ENCODE measurements around the gene MBIP. TPM values are rescaled to one million over a fixed set of nuclear protein-coding genes. Genes with fewer than 3 reads are reported as not detected.
"Not testable (repeated sequence)": the region's sequence is repeated elsewhere in the genome, so short reads cannot be mapped to it uniquely, and the experiment has no call there.

Gene MBIP
- total and polyA plus RNA-seq, 11 donors: 4.8 to 17.1 (median 9.1) TPM

- Histone ChIP-seq H3K4me3 (no peak overlapping the region), H3K36me3 (no peaks in the 10 kb centered on the region), H3K4me1 (no peaks in the 10 kb centered on the region), H3K27ac (no peak overlapping the region), H3K27me3 (peaks cover 0 to 16% (median 0%) of the 10 kb centered on the region in 9 donors), H3K9me3 (no peaks in the 10 kb centered on the region)
- ATAC-seq: no peak
- intact Hi-C loops (cut with DNase I): no loop called here
- WGBS, 4 donors: 36 to 69% (median 51%) methylated on average over 2 of the region's 2 CpGs
- DNase-seq: no peak
- TF ChIP-seq, protein P1, sequence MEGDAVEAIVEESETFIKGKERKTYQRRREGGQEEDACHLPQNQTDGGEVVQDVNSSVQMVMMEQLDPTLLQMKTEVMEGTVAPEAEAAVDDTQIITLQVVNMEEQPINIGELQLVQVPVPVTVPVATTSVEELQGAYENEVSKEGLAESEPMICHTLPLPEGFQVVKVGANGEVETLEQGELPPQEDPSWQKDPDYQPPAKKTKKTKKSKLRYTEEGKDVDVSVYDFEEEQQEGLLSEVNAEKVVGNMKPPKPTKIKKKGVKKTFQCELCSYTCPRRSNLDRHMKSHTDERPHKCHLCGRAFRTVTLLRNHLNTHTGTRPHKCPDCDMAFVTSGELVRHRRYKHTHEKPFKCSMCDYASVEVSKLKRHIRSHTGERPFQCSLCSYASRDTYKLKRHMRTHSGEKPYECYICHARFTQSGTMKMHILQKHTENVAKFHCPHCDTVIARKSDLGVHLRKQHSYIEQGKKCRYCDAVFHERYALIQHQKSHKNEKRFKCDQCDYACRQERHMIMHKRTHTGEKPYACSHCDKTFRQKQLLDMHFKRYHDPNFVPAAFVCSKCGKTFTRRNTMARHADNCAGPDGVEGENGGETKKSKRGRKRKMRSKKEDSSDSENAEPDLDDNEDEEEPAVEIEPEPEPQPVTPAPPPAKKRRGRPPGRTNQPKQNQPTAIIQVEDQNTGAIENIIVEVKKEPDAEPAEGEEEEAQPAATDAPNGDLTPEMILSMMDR (IDR thresholded peaks at IDR 0.05): no peak
- no peak for TF ChIP-seq POLR2A (IDR thresholded peaks at IDR 0.05)
Observed at GRCh38 chr14:36346052-36346451, 25.6 kb upstream of the MBIP start.

DNA sequence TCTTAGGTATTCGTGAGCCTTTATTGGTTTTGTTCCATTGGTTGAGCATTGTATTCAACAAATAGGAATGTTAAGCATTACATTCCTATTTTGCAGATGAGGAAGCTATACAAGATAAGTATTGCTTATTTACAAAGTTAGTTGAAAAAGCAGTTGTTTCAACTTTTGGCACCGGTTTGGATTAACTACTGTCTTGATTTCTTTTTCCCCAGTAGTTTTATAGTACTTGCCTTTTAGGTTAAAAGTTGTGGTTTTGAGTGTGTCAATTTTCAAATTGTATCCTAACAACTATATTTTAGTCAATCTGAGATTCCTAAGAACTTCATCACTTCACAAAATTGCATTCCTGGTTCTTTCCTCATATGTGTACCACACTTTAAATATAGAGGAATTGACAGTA lies 23.8 kb upstream of the MBIP start:
- intact Hi-C loops (cut with DNase I): no loop called here
- 27 to 75% (median 40%) methylated on average over 2 of the region's 2 CpGs for WGBS, 4 donors

GRCh38 chr14:36341811-36342210 lies 21.4 kb upstream of the MBIP start:
- H3K4me3 ChIP-seq; DNase-seq; H3K4me1 ChIP-seq; intact Hi-C loops (cut with DNase I); H3K9me3 ChIP-seq; H3K27ac ChIP-seq; H3K36me3 ChIP-seq; ATAC-seq: not testable (repeated sequence)
- 64 to 70% (median 67%) methylated on average over 5 of the region's 5 CpGs for WGBS, 4 donors
- H3K27me3 ChIP-seq: peaks cover 0 to 13% (median 0%) of the 10 kb centered on the region in 9 donors

More for the DNA sequence above, 23.8 kb upstream of the MBIP start:
- no peak for TF ChIP-seq POLR2A (IDR thresholded peaks at IDR 0.05)
- TF ChIP-seq, protein P1 (IDR thresholded peaks at IDR 0.05): no peak
- DNase-seq (no peak), ATAC-seq (no peak)
- H3K4me3 ChIP-seq: no peak overlapping the region
- no peak overlapping the region for H3K27ac ChIP-seq
- no peaks in the 10 kb centered on the region for H3K4me1 ChIP-seq
- H3K9me3 ChIP-seq: no peaks in the 10 kb centered on the region
- no peaks in the 10 kb centered on the region for H3K36me3 ChIP-seq
- H3K27me3 ChIP-seq: peaks cover 0 to 16% (median 0%) of the 10 kb centered on the region in 9 donors

DNA sequence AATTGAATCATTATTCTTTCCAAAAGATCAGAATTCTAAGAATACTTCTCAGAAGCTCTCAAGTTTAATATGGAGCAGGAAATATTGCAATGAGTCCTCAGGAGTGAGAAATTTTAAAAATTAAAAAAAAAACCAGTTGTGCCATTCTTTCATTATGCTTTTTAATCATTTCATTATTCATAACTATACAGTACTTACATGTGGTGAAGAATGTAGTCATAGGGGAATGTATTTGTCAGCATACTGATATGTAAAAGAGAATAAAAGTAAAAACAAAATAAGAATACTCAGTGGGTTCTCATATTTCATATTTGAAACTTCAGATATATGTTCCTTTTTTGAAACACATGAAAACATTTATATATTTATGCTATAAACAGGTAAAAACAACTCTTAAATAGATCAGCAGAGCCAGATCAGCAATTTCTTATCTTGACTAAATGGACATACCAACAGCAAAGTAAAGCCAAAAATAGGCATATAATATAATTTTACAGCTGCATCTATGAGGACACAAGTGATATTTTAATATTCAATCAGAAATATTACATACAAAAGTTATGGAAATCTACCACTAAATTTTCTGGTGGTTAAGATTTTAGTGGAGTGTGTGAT lies 19.9 kb upstream of the MBIP start:
- H3K27me3 ChIP-seq: peaks cover 0 to 6% (median 0%) of the 10 kb centered on the region in 9 donors
- ATAC-seq: no peak
- H3K27ac ChIP-seq: no peak overlapping the region
- intact Hi-C loops (cut with DNase I): no loop called here
- H3K4me3 ChIP-seq: no peak overlapping the region
- H3K4me1 ChIP-seq: no peaks in the 10 kb centered on the region
- no peaks in the 10 kb centered on the region for H3K9me3 ChIP-seq
- TF ChIP-seq, protein P1 (IDR thresholded peaks at IDR 0.05): no peak
- no peak for TF ChIP-seq POLR2A (IDR thresholded peaks at IDR 0.05)
- DNase-seq: no peak
- no peaks in the 10 kb centered on the region for H3K36me3 ChIP-seq

DNA sequence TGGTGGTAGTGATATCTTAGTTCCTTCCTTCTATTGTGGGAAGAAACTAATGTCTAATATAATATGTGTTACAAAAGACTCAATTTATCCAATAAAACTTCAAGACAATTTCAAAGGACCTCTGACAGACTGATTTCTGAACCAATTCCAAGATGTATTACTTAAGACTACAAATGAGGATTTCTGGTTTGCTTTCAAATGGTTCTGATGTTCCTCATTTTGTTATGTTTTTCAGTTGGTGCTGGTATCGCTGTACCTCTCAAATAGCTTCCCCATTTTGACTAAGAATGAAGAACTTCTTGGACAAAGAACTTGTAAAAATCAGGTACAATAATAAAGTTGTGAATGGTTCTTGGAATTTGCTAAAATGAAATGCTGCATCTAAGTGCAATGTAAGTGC lies 19.4 kb upstream of the MBIP start:
- 78 to 83% (median 83%) methylated on average over 1 of the region's 1 CpG for WGBS, 4 donors
- Histone ChIP-seq H3K4me1 (no peaks in the 10 kb centered on the region), H3K27me3 (peaks cover 0 to 7% (median 0%) of the 10 kb centered on the region in 9 donors), H3K9me3 (no peaks in the 10 kb centered on the region), H3K36me3 (no peaks in the 10 kb centered on the region), H3K27ac (no peak overlapping the region), H3K4me3 (no peak overlapping the region)
- TF ChIP-seq, protein P1 (IDR thresholded peaks at IDR 0.05): no peak
- TF ChIP-seq POLR2A (IDR thresholded peaks at IDR 0.05): no peak
- intact Hi-C loops (cut with DNase I): no loop called here
- DNase-seq (no peak), ATAC-seq (peak in 1 of 4 donors; percentile 15)

Measured in heart left ventricle (tissue), 16 donors.